ENCODE results near the gene UGGT1.
"Not testable (repeated sequence)": the region's sequence is repeated elsewhere in the genome, so short reads cannot be mapped to it uniquely, and the experiment has no call there.

Gene UGGT1

DNA sequence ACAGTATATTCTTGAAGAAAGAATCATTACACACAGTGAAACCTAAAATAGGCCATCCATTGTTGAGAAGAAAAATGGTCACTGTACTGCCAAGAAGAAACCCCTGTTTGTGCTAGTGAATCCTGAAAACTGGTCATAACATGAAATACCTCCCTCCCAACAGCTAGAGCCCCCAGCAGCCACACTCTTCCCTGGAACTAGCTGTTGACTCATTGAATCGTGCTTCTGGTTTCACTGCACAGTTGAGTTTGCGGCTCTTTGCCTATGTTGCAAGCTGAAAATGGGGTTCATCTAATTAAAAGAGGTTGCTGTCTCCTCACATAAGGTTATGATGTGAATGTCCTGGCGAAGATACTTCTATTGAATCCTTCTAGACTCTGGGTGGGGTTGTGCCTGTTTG is 86.3 kb downstream of the UGGT1 start:
- DNase-seq (ENCODE audit: low spot score), result no peak

- no peak for DNase-seq (ENCODE audit: low spot score)
Measured at GRCh38 chr2:128178149-128178649, 87.2 kb downstream of the UGGT1 start.

DNA sequence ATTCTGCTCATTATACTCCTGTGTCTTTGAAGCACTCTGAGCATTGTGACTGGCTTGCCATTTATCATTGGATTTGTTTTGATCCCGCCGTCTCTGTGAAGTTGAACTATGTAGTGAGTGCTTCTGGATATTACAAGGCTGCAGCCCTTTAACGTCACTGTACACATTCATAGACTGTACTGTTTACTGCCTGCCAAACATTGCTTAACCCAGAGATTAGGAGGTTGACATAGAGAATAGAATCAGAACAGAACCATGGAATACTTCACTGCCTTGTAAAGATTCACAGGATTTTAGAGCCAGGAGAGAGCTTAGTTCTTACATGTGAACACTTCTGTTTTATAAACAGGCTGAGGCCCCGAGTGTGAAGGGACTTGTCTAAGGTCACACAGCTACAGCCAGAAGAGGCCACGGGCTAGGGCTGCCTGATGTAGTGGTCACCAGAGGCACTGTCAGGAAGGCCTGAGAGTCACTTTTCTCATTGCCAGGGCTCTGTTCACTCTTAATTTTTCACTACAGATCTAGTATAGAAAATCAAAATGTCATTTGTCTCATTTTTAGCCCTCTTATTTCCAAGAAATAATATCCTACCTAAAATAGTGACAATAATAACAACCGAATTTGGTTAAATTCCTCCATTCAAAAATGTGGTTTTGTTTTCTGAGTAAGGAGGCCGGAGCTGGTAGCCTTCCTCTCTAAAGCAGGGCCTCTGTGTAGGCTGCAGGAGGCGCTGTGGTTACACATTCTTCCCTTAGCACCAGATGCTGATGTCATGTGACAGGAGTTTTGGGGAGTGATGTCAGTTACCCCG is 87.9 kb downstream of the UGGT1 start:
- DNase-seq (ENCODE audit: low spot score), result peak; percentile 64

- DNase-seq (ENCODE audit: low spot score), result no peak
Measured at GRCh38 chr2:128179461-128179755, 88.4 kb downstream of the UGGT1 start.

GRCh38 chr2:128180031-128180430 is 89.0 kb downstream of the UGGT1 start:
- no peak for DNase-seq (ENCODE audit: low spot score)

- no peak for DNase-seq (ENCODE audit: low spot score)
Measured at GRCh38 chr2:128185576-128185975, 94.6 kb downstream of the UGGT1 start.

GRCh38 chr2:128187032-128187654 is 96.1 kb downstream of the UGGT1 start:
- DNase-seq (ENCODE audit: low spot score), result no peak

DNA sequence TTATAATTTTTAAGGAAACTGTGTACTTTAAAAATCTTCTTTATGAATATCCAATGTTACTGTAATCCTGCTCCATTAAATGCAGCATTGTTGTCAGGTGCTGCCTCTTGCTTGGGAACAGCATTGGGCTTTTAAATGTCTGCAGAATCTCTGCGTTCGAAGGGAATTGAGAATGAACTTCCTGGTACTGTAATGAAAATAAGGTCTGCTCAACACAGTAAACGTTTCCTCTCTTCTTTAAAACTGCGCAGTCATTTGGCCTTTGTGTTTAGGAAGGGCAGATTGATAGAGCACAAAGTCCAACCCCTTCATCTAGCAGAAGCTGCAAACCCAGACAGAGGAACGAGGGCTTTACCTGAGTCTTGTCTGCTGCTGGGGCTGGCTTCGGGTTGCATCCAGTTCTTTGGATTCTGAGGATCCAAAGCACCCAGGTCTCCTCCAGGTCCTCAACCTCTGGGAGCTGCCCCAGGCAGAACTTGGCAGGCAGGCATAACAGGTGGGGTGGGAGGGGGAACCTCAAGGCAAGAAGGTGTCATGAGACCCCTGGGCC is 104.5 kb downstream of the UGGT1 start:
- DNase-seq (ENCODE audit: low spot score), result no peak

DNA sequence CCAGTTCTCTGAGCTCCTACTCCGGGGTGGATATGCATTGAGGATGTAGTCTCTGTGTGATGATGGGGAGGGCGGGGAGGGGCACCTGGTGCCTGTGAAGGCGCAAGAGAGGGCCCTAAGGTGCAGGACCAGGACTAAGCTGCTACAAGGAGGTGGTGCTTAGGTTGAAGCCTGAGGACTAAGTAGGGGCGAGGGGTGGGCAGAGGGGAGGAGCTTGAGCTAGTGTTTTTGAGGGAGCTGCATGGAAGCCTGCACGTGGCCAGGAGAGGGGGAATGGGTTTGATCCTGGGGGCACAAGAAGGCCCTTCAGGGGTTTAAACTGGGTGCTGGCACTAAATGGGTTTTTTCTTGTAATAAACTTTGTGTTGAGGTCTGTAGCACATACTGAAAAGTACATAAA is 105.0 kb downstream of the UGGT1 start:
- DNase-seq (ENCODE audit: low spot score), result no peak

GRCh38 chr2:128196471-128196931 is 105.5 kb downstream of the UGGT1 start:
- DNase-seq (ENCODE audit: low spot score), result no peak

- no peak for DNase-seq (ENCODE audit: low spot score)
Measured at GRCh38 chr2:128197059-128197458, 106.1 kb downstream of the UGGT1 start.

GRCh38 chr2:128198656-128199055 is 107.7 kb downstream of the UGGT1 start:
- no peak for DNase-seq (ENCODE audit: low spot score)

- DNase-seq (ENCODE audit: low spot score), result no peak
Measured at GRCh38 chr2:128199141-128199540, 108.1 kb downstream of the UGGT1 start.

GRCh38 chr2:128202791-128203190 is 111.8 kb downstream of the UGGT1 start:
- DNase-seq (ENCODE audit: low spot score), result no peak

GRCh38 chr2:128206245-128206644 is 115.2 kb downstream of the UGGT1 start:
- no peak for DNase-seq (ENCODE audit: low spot score)

- no peak for DNase-seq (ENCODE audit: low spot score)
Measured at GRCh38 chr2:128208023-128208422, 117.0 kb downstream of the UGGT1 start.

DNA sequence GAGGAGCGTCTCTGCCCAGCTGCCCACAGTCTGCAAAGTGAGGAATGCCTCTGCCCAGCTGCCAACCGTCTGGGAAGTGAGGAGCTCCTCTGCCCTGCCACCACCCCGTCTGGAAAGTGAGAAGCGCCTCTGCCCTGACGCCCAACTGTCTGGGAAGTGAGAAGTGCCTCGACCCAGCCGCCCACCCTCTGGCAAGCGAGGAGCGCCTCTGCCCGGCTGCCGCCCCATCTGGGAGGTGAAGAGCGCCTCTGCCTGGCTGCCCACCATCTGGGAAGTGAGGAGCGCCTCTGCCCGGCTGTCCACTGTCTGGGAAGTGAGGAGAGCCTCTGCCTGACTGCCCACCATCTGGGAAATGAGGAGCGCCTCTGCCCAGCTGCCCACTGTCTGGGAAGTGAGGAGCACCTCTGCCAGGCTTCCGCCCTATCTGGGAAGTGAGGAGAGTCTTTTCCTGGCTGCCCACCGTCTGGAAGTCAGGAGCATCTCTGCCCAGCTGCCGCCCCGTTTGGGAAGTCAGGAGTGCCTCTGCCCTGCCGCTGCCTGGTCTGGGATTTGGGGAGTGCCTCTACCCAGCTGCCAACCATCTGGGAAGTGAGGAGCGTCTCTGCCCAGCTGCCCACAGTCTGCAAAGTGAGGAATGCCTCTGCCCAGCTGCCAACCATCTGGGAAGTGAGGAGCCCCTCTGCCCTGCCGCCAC is 117.8 kb downstream of the UGGT1 start:
- DNase-seq (ENCODE audit: low spot score), result not testable (repeated sequence)

DNA sequence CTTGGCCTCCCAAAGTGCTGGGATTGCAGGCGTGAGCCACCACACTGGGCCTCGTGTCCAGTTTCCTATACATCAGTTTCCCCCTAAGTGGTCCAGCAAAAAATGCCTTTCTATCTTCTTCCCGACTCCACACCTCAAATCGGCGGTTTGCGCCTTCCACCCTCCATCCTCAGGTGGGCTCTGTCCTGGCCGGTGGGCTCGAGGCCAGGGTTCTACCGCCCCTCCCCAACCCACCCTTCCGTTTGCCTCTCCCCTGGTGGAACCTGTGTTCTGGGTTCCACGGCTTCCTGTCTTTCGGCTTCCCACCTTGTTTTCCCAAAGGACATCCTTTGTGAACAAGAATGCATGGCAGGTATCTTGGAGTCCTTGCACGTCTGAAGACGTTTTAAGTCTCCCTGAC is 123.3 kb downstream of the UGGT1 start:
- no peak for DNase-seq (ENCODE audit: low spot score)

- no peak for DNase-seq (ENCODE audit: low spot score)
Measured at GRCh38 chr2:128214866-128215460, 124.0 kb downstream of the UGGT1 start.

- no peak for DNase-seq (ENCODE audit: low spot score)
Measured at GRCh38 chr2:128215897-128216642, 125.1 kb downstream of the UGGT1 start.

- DNase-seq (ENCODE audit: low spot score), result no peak
Measured at GRCh38 chr2:128217671-128218070, 126.7 kb downstream of the UGGT1 start.

- DNase-seq (ENCODE audit: low spot score), result no peak
Measured at GRCh38 chr2:128219891-128220290, 128.9 kb downstream of the UGGT1 start.
